ENCODE measurements around the gene FNIP2. TPM values are rescaled to one million over a fixed set of nuclear protein-coding genes. Genes with fewer than 3 reads are reported as not detected.
A peak's percentile ranks its signal among the peaks of the same experiment; 100 is the strongest.
"Not testable (repeated sequence)": the region's sequence is repeated elsewhere in the genome, so short reads cannot be mapped to it uniquely, and the experiment has no call there.

The FNIP2 gene
- total and polyA plus RNA-seq, 10 donors: 2.4 to 59.1 (median 36.7) TPM

- no peak for DNase-seq
- TF ChIP-seq POLR2AphosphoS5 (IDR thresholded peaks at IDR 0.05) (no peak), POLR2A (IDR thresholded peaks at IDR 0.05) (no peak)
- TF ChIP-seq, protein P1, sequence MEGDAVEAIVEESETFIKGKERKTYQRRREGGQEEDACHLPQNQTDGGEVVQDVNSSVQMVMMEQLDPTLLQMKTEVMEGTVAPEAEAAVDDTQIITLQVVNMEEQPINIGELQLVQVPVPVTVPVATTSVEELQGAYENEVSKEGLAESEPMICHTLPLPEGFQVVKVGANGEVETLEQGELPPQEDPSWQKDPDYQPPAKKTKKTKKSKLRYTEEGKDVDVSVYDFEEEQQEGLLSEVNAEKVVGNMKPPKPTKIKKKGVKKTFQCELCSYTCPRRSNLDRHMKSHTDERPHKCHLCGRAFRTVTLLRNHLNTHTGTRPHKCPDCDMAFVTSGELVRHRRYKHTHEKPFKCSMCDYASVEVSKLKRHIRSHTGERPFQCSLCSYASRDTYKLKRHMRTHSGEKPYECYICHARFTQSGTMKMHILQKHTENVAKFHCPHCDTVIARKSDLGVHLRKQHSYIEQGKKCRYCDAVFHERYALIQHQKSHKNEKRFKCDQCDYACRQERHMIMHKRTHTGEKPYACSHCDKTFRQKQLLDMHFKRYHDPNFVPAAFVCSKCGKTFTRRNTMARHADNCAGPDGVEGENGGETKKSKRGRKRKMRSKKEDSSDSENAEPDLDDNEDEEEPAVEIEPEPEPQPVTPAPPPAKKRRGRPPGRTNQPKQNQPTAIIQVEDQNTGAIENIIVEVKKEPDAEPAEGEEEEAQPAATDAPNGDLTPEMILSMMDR (IDR thresholded peaks at IDR 0.05 in 8 of 11, conservative IDR thresholded peaks at IDR 0.05 in 3 of 11): no peak
- Histone ChIP-seq H3K4me3 (no peak overlapping the region), H3K9me3 (no peaks in the 10 kb centered on the region), H3K27ac (no peak overlapping the region), H3K27me3 (replicated peaks in 1 of 7) (no peaks in the 10 kb centered on the region), H3K4me1 (no peaks in the 10 kb centered on the region), H3K36me3 (no peaks in the 10 kb centered on the region)
- intact Hi-C loops (cut with DNase I; ENCODE audit: low total_unique reads): no loop called here
- 51 to 85% (median 72%) methylated on average over 5 of the region's 5 CpGs for WGBS, 5 donors
Observed at GRCh38 chr4:158914218-158914617, 145.4 kb downstream of the FNIP2 start.

DNA sequence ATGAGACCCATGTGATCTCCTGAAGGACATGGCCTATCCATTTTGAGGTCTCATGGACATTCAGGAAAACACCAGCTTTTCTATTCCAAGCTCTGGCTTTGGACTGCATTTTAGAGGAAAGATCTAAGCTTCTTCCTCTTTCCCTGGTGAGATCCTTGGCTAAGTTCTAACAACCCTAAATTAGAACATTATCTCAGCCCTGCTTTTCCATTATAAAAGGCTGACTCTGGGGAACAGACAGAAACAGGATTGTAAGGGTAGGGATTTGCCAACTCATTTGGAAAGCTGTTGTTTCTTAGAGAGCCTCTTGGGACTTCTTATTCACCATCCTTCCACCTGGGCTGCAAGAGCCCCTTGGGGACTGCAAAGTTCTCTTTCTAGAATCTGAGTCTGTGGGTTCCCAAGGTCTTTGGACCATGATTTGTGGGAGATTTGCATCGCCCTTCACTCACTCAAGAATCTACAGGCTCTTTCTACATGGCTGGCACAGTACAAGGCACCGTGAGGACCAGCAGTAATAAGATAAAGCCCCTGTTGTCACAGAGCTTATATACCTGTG is 146.9 kb downstream of the FNIP2 start:
- WGBS, 5 donors: 66 to 86% (median 79%) methylated on average over 2 of the region's 2 CpGs
- H3K4me1 ChIP-seq: no peaks in the 10 kb centered on the region
- no peaks in the 10 kb centered on the region for H3K27me3 ChIP-seq (replicated peaks in 1 of 7)
- no peak overlapping the region for H3K27ac ChIP-seq
- no peak for DNase-seq
- no peaks in the 10 kb centered on the region for H3K36me3 ChIP-seq
- intact Hi-C loops (cut with DNase I; ENCODE audit: low total_unique reads): no loop called here
- TF ChIP-seq, protein P1 (IDR thresholded peaks at IDR 0.05 in 8 of 11, conservative IDR thresholded peaks at IDR 0.05 in 3 of 11): no peak
- TF ChIP-seq POLR2A (IDR thresholded peaks at IDR 0.05): no peak
- TF ChIP-seq POLR2AphosphoS5 (IDR thresholded peaks at IDR 0.05): no peak
- no peak overlapping the region for H3K4me3 ChIP-seq
- peaks cover 0 to 12% (median 9%) of the 10 kb centered on the region in 8 donors for H3K9me3 ChIP-seq

- H3K27ac ChIP-seq; intact Hi-C loops (cut with DNase I; ENCODE audit: low total_unique reads); H3K36me3 ChIP-seq; H3K4me3 ChIP-seq; DNase-seq; H3K4me1 ChIP-seq; H3K27me3 ChIP-seq (replicated peaks in 1 of 7): not testable (repeated sequence)
- WGBS, 5 donors: 83 to 91% (median 86%) methylated on average over 8 of the region's 8 CpGs
- H3K9me3 ChIP-seq: peaks cover 0 to 27% (median 17%) of the 10 kb centered on the region in 8 donors
Observed at GRCh38 chr4:158920452-158920996, 151.7 kb downstream of the FNIP2 start.

GRCh38 chr4:158927774-158928173 is 158.9 kb downstream of the FNIP2 start:
- H3K27me3 ChIP-seq (replicated peaks in 1 of 7); H3K4me3 ChIP-seq; H3K9me3 ChIP-seq; H3K36me3 ChIP-seq; H3K27ac ChIP-seq; intact Hi-C loops (cut with DNase I; ENCODE audit: low total_unique reads); H3K4me1 ChIP-seq; DNase-seq: not testable (repeated sequence)
- 95 to 99% (median 96%) methylated on average over 8 to 19 of the region's 19 CpGs for WGBS, 5 donors

DNA sequence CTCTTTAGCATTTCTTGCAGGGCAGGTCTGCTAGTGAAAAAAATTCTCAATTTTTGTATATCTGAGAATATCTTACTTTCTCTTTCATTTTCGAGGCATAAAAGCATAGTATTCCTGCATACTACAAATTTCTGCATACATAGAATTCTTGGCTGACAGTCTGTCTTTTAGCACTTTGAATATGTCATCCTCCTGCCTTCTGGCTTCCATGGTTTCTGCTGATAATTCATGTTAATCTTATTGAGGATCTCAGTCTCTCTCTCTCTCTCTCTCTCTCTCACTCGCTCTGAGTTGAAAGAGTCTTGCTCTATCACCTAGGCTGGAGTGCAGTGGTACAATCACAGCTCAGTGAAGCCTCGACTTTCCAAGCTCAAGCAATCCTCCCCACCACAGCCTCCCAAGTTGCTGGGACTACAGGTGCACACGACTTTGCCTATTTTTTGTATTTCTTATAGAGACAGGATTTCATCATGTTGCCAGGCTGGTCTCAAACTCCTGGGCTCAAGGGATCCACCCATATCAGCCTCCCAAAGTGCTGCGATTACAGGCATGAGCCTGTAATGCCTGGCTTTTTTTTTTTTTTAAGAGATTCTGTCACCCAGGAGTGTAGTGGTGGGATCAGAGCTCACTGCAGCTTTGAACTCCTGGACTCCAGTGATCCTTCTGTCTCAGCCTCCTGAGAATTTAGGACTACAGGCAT is 161.3 kb downstream of the FNIP2 start:
- Histone ChIP-seq H3K4me3 (peak overlapping the region in 2 of 8 donors; percentile 8 to 47), H3K36me3 (no peaks in the 10 kb centered on the region), H3K27ac (no peak overlapping the region), H3K27me3 (replicated peaks in 1 of 7) (no peaks in the 10 kb centered on the region), H3K4me1 (peaks cover 0 to 10% (median 1%) of the 10 kb centered on the region in 6 donors), H3K9me3 (peaks cover 0 to 9% (median 7%) of the 10 kb centered on the region in 8 donors)
- DNase-seq: no peak
- TF ChIP-seq, protein P1 (IDR thresholded peaks at IDR 0.05 in 8 of 11, conservative IDR thresholded peaks at IDR 0.05 in 3 of 11): no peak
- TF ChIP-seq POLR2AphosphoS5 (IDR thresholded peaks at IDR 0.05) (no peak), POLR2A (IDR thresholded peaks at IDR 0.05) (no peak)
- WGBS, 5 donors: 61 to 69% (median 64%) methylated on average over 5 of the region's 5 CpGs
- intact Hi-C loops (cut with DNase I; ENCODE audit: low total_unique reads): no loop called here
